ENCODE measurements around the gene ARSG.
A peak's percentile ranks its signal among the peaks of the same experiment; 100 is the strongest.

The ARSG gene

DNA sequence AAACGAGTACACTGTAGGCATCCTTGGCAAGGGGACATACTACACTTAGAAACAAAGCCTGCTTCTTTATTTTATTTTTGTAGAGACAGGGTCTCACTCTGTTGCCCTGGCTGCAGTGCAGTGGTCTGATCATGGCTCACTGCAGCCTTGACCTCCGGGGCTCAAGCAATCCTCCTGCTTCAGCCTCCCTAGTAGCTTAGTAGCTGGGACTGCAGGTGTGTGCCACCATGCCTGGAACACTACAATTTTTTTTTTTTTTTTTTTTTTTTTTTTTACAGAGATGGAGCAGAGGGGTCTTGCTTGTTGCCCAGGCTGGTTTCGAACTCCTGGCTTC, 87.8 kb downstream of the ARSG start:
- DNase-seq = no peak

DNA sequence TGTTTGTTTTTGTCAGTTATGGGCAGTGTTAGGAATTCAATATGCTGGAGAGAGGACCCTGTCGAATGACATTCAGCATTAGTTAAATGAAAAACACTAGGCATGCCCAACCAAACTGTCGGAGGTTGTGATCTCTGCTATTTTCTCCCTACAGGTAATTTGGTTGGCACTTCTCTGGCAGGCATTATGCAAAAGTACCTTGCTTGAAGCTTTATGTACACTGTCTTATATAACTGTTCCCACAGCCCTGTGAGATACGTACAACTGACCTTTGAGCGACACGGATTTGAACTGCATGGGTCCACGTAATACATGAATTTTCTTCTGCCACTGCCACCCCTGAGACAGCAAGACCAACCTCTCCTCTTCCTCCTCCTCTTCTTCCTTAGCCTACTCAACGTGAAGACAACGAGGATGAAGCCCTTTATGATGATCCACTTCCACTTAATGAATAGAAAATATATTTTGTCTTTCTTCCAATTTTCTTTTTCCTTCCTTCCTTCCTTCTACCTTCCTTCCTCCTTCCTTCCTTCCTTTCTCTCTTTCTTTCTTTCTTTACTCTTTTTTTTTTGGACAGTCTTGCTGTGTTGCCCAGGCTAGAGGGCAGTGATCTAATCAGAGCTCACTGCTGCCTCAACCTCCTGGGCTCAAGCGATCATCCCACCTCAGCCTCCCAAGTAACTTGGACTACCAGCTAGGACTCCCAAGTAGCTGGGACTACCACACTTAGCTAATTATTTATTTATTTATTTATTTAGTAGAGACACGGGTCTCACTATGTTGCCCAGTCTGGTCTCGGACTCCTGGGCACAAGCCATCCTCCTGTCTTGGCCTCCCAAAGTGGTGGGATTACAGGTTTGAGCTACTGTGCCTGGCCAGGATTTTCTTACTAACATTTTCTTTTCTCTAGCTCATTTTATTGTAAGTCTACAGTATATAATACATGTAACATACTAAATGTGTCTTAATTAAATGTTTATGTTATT, 88.7 kb downstream of the ARSG start:
- DNase-seq = no peak

DNA sequence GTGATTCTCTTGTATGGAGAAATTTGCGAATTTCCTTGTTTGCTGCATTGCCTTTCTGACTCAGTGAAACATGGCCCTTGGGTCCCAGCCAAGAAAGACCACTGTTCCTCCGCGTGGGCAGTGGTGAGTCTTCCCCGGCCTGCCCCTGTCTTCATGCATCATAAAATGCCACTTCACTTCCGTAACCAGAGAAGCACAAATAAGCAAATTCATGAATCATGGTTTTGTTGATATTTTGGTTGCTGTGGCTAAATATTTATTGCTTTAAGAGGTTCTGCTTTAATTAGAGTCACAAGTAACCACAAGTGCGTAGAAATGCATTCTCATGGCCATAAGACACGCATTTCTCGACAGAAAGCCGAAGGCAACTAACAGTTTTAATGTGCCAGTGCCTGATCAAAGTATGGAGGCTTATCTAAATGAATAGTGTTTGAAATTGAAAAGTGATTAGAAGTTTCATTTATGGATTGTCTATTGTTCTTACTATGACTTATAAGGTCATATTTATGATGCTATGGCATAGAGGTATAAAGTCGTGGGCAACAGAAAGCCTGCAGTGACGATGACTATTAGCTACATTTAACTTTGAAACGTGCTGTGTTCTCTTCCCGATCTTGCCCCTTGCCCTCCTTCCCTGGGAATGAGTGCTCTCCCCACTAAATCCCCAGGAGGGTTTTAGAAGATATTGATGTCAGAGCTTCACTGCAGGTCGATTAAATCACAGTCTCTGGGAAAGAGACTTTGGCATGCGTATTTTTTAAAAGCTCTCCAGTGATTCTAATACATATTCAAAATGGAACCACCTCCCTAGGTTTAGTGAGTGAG, 90.0 kb downstream of the ARSG start:
- peak; percentile 97 to 100 (median 99) for DNase-seq

DNA sequence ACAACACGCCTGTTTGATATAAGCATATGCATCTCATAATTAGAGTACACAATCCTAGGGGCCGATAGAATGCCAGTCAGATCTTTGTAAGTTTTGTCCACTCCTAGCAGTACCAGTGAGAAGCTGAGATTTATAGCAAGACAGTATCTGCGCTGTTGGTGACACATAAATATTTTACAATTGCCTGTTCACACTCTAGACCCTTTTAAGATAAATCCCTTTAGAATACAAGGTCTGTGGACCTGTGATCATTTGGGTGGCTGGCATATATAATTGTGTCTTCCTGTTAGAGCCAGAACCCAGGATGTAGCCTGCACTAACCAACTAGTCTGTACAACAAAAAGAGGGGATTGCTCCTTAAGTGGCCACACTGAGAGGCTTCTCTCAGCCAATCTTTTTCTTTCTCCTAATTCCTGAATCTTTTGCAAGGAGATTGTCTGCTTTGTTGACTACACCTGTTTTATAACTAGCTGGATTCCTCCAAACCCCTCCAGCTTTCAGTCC, 91.3 kb downstream of the ARSG start:
- no peak for DNase-seq

DNA sequence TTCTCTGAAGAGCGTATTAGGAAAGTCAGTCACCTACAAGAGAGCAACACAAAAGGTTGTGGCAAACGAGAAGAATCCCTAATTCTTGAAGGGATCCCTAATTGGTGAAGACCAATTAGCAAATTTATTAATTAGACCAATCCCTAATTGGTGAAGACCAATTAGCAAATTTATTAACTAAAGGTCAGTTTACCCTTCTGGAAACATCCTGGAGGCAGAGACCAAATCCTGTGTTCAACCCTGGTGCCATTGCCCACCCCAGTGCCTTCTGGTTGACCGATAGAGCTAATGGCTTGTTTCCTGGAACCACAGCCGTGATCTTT, 91.8 kb downstream of the ARSG start:
- DNase-seq = no peak

DNA sequence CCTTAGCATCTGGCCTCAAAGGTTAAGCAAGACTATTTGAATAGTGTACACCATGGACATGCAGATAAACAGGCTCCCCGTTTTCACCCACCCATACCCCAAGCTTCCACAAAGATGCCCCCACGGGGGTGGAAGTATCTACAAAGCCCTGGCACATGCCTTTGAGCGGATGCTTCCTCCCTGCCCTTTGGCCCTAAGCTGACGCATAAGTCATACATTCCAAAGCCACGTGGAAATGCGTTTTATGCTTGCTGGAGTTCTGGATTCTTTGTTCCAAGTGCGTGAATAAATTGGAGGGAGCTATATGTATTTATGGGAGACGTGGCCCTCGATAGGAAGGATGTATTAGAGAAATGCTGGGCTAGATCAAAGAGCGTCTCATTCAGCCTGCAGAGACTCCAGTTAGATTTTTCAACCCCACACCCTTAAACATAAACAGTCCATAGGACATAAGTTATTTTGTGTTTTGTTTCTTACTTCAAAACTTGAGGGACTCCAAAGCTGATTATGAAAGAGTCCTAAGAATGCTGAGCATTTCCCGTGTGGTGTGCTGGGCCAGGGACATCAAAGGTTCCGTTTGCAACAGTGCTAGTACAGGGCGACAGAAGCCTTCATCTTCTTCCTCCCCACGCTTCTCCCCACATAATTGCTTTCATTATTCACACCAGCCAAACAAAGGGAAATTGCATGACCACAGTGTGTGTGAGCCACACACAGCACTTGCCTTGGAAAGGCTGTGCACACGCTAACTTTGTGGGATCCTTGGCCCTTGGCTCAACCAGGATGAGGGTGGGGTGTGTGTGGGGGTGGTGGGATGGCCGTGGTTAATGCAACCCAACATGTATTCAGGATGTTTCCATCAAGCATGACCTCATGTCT, 92.4 kb downstream of the ARSG start:
- DNase-seq = peak; percentile 74 to 83 (median 79)

DNA sequence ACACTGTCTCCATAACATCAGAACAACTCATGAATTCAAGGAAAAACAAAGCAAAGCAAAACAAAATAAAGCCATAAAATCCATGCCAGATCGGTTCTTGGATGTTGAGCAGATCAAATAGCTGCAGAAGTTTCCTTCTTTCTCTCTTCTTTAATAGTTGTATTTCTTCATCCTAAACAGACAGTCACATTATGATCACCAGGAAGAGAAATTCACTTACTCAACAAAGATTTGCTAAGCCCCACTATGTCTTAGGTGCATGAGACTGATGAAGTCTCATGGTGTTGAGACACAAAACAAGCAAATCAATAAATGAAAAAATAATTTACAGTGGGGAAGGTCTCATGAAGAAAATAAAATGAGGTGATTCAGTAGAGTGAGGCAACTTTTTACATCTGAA, 93.2 kb downstream of the ARSG start:
- DNase-seq = peak in 2 of 3 donors; percentile 50

DNA sequence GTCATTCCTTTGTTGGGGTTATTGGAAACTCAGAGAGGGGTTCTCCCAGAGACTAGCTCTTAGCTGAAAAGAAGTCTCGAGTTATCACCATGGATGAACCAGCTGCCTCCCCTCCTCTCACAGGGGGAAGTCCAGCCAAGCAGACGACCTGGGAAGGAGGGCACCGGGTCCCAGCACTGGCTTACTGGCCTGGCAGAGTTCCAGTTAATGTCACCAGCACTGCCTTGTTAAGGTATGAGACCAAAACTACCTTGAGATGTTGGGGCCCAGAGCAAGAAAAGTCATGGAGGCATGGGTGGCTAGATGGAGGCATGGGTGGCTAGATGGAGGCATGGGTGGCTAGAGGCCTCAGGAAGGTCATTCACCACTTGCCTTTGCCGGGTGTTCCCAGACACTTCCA, 93.6 kb downstream of the ARSG start:
- DNase-seq = no peak

DNA sequence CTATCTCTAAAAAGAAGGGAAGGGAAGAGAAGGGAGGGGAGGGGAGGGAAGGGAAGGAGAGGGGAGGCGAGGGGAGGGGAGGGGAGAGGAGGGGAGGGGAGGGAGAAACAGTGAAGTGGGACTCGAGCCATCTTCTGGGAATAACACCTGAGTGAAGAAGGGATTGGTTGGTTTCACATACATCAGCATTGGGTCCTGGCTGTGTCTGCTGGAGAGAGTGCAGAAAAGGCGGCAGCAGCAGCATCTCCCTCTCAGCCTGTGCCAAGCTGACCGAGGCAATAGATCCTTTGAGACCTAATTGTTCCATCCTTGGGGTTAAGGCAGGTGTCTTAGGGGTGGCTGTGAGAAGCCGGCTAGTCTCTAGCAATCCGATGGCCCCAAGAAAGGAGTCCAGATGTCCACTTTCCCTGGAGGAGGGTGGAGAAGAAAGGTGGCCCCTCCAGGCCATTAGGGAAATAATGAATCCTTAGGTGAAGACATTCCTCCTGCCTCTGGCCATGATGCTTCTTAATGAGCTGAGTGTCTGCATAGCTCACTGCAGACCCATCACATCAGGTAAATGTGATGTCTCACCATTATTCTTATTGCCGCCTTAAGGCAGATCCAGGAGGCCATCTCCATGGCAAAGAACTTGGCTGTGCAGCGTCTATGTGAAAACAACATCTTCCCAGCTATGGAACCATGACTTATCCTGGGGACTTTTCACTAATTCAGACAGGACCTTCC, 94.4 kb downstream of the ARSG start:
- DNase-seq = no peak

DNA sequence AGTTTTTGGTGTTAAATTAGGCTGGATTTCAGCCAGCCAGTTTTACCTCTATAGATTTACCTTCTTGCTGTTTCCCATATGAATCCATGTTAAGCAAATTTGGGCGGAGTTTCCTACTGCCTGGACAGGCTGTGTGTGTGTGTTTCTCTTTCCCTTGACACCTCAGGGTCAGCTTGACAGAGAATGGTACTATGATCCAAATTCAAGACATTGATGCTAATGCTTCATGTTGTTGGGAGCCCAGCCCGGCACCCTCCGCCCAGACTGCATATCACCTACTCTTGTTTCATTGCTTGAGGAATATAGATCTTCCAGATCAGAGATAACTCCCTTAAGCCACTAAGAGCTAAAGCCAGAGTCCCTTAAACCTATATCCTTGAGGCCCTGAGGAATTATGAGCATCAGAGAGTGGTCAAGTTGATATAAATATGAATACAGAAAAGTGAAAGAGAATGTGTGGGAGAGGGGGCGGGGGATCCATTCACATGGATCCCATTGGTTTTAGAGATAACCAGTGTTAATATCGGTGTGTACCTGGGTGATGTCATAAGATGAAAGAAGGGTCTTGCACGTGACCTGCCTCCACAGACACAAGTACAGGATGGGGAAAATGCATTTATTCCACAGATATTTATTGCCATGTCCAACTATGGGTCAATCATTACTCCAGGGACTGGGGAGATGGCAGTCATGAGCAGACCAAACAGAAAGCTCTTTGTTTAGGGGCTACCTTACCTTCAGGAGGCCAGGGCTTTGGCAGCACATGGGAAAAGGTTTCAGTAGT, 96.3 kb downstream of the ARSG start:
- no peak for DNase-seq

DNA sequence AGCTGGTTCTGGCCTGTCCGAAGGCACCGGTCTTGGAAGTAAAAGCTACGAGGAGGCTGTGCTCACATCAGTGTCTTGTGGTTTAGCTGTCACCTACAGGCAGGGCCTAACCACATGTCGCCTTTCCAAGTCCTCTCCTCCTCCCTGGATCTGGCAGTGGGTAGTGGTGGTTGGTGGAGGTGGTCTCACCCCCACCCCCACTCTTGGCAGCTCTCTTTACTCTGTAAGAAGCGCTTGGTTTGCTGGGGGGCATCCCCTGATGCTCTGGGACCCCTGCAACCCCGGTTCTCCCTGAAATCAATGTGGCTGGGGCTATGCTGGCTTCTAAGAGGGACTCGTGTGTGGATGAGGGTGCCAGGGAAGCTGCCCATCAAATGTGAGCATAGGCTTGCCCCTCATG, 97.7 kb downstream of the ARSG start:
- DNase-seq = no peak

DNA sequence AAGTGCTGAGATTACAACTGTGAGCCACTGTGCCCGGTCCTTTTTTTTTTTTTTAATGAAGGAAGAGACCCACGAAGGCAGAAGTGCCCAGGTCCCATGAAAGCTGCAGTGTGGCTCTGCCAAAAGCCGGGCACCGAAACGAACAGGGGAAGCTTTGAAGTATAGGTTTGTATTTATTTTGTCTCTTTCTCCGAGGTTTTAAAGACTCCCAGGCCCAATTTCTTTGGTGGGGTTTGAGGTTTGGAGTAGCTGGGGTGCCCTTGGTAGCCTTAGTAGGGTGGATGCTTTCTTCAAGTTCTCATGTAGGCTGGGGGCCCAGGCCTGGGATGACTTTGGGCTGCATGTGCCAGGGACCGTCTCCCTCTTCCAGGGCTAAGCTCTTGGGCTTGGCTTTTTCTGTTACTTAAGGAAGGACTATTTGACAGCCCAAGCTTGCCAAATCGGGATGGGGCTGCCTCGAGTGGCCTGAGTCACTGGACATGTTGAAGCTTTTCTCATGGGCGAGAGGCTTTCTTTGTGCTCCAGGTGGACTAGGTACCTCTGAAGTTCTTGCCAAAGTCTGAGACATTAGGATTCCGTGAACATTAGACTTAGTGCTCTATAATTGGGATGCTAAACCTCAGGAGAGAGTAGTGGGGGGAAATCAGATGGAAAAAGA, 99.7 kb downstream of the ARSG start:
- DNase-seq = no peak

DNA sequence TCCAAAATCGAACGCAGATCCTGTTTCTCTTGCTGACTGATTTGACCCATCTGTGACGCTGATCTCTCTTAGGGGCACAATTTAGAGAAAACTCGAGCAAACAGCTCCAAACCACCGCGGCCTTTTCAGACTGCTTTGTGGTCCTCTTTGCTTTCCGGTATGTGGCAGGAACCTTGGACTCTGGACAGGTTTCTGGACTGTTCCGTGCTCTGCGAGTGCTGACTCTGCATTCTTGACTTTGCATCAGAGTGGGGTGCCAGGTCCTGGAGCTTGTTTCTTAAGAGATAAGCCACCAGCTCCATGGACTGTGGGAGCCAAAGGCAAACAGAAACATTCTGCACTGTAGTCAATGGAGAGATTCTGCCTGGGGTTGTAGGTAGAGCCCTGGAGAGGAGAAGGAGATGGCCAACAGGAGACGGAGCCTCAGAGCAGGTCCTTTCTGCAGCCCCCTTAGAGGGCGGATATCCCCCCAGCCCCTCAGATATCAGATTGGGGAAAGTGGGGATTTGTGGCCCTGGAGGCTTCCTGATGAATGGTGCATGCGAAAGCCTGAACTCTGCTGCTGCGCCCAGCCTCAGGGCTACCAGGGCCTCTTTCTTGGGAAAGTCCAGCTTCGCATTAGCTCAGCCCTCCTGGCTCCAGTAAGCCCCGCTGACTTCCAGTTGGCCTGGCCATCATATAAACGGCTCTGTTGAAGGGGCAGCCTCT, 100.4 kb downstream of the ARSG start:
- no peak for DNase-seq

DNA sequence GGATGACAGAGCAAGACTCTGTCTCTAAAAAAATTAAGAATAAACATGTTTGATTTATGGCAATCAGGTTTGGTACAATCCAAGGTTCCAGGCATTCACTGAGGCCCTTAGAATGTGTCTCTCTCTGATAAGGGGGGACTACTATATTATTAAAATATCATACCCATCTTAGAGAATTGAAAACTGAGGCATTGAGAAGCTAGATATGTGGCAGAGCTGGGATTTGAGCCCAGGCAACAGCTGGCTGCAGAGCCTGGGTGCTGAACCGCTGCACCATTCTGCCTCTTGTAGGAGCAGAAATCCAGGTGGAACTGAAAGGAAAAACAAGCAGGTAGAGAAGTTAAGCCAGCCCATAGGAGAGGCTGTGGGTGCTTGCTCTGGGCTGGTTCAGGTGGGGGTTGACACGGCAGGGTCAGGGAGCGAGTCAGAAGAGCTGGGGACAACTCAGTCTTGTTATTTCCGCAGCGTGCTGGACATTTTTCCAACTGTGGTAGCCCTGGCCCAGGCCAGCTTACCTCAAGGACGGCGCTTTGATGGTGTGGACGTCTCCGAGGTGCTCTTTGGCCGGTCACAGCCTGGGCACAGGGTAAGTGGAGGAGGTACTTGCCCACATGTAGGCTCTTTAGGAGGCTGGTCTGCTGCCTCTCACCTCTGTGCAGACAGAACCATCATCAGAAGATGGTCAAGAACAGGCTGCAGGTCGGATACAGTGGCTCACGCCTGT, 103.5 kb downstream of the ARSG start:
- DNase-seq = no peak

DNA sequence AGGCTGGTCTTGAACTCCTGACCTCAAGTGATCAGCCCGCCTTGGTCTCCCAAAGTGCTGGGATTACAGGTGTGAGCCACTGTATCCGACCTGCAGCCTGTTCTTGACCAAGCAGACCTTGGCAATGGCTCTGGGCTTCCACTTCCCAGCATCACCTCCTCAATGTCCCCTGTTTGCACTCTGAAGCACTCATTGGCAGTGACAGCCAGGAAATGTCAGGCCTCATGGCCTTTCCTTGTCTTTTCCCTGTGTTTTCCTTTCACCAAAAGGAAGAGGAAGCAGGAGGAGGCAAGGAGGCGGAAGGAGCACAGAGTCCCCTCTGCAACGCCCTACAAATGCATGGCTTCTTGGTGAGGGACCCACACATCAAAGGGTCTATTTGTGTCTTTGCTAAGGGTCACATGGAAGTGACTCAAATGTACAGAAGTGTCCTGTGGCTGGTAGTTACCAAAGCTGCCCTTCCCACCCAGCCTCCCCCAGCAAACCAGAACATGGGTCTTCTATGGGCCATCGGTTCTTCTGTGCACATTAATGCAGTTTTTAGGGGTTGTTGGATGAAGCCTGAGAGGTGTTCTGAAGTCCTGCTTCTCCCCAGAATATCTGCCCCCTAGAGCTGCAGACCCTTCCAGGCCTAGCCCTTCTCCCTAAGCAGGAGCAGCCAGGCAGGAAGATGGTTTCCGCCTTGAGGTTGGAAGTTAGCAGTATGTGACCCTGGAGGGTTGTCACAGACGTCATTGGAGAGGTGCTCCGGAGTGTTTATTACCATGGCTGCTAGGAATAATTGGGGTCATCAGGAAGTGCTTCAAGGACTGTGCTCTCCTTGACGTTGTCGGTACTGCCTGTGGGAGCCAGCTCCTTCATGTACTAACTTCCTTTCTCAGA, 105.2 kb downstream of the ARSG start:
- DNase-seq = peak in 1 of 3 donors; percentile 22

DNA sequence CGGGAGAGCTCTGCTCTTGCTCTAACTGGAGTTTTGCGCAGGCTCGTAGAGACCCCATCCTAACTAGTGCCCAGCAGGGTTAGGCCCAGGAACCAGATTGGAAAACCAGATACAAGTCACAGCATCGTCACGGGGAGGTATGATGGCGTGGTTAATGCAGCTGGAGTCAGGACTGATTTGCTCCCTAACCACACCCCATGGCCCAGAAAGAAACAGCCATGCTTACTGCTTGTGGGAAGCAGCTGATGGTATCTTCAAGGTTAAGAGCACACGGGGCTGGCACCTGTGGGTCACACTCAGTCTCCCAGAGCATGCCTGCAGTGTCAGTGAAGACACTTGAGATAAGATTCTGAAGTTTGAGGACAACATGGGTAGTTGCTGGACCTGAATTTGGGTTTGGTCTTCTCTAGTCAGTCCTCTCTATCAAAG, 105.8 kb downstream of the ARSG start:
- DNase-seq = no peak

DNA sequence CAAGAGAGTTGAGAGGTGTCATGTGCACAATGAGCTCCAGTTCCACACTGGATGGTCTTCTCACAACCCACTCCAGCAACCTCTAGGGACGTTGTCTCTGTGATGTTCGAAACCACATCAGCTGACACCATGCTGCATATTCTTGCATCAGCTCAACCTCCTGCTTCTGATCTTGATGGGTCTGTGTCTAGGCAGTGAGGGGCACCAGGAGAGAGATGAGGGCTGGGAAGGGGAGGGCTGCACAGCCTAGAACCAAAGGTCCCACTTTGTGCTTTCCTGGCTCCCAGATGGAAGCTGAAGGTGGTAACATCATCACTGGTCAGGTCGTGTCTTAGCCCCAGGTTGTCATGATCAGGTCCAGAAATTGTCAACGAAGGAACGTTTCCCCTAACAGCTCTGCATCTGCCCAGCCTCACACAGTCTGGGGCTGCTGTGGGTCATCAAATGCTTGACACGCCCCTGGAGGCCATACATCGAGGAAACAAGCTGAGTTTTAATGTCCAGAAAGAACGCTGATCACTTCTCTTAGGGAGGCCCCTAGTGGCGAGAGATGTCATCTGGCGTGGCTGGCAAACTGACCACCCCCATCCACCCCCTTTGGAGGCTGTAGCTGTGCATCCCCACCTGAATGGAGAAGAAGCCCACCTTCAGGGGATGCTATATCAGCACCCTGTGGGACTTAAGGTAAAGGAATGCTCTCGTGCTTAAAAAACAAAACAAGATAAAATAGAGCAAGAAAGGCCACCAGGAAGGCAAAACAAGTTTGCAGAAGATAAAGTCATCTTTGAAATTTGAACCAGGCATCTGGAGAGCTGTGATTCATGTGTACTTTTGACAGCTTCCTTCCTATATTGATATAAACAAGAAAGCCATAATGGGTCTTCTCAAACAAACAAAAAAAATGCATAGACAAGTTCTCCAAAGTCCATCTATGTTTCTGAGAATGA, 107.7 kb downstream of the ARSG start:
- DNase-seq = peak; percentile 88 to 92 (median 91)

Measured in suppressor macrophage treated with lipopolysaccharide for 1 hour (primary cell).